Naive thymus-derived CD4-positive, alpha-beta T cell (primary cell): ENCODE results near the gene AGRN. TPM values are rescaled to one million over a fixed set of nuclear protein-coding genes. Genes with fewer than 3 reads are reported as not detected.

Experiments used
- ATAC-seq: fragments of 150-1000 bp; cut with Tn5 transposase; 2 replicates; pipeline ENCODE4 v1.10.0; 2021; ENCODE audit warnings: mild to moderate bottlenecking, moderate library complexity
- CTCF ChIA-PET: fragments of 350-600 bp; sonication (Branson Sonifier 250); formaldehyde crosslinking; loops from one replicate; lab custom pipeline; 2021; ENCODE audit warnings: antibody characterized with exemption; lab: Charles Lee
- POLR2A ChIA-PET: fragments of 350-600 bp; sonication (Branson Sonifier 250); formaldehyde crosslinking; loops from one replicate; lab custom pipeline; 2021; ENCODE audit warnings: antibody characterized with exemption, inconsistent platforms; lab: Charles Lee
- DNase-seq, 9 donors: peaks; one replicate each; pipeline versions ENCODE4 v3.0.0 to v3.0.0-alpha.2; 2020 to 2022; ENCODE audit warnings: mixed read lengths in 1 of 9
- H3K27ac ChIP-seq: one replicate; pipeline ENCODE4 v1.7.0; 2013; ENCODE audit warnings: mild to moderate bottlenecking, low read depth, low read length, moderate library complexity
- H3K27me3 ChIP-seq, 2 donors: one replicate each; pipeline ENCODE4 v1.7.0; 2013; ENCODE audit warnings: low read length in 2 of 2, mild to moderate bottlenecking in 2 of 2, moderate library complexity in 2 of 2; ENCODE audit not compliant: control insufficient read depth in 2 of 2, insufficient read depth in 2 of 2
- H3K36me3 ChIP-seq, 3 experiments: 1 replicate in 2 of 3; 2 replicates in 1 of 3; pipeline ENCODE4 v1.7.0; 2013; ENCODE audit warnings: low read length in 3 of 3, mild to moderate bottlenecking in 3 of 3, moderate library complexity in 1 of 3; ENCODE audit not compliant: insufficient read depth in 3 of 3, control insufficient read depth in 2 of 3
- H3K4me1 ChIP-seq, 2 donors: one replicate each; pipeline ENCODE4 v1.7.0; 2013; ENCODE audit warnings: low read length in 2 of 2, mild to moderate bottlenecking in 2 of 2, moderate library complexity in 1 of 2; ENCODE audit not compliant: control insufficient read depth in 2 of 2, insufficient read depth in 2 of 2
- H3K4me3 ChIP-seq: 2 replicates; pipeline ENCODE4 v1.7.0; 2013; ENCODE audit warnings: mild to moderate bottlenecking, low read length
- H3K9me3 ChIP-seq, 3 experiments: 1 replicate in 2 of 3; 2 replicates in 1 of 3; pipeline ENCODE4 v1.7.0; 2013; ENCODE audit warnings: low read length in 3 of 3; ENCODE audit not compliant: control insufficient read depth in 2 of 3
- H3K27ac Mint-ChIP-seq, 9 donors: one replicate each; pipeline ENCODE4 v1.8.0; 2020 to 2022; ENCODE audit warnings: mixed read lengths in 9 of 9, mild to moderate bottlenecking in 8 of 9, moderate library complexity in 5 of 9, inconsistent platforms in 2 of 9
- H3K27me3 Mint-ChIP-seq, 5 donors: one replicate each; pipeline ENCODE4 v1.8.0; 2021 to 2022; ENCODE audit warnings: mixed read lengths in 5 of 5, mild to moderate bottlenecking in 1 of 5
- H3K36me3 Mint-ChIP-seq, 5 donors: one replicate each; pipeline ENCODE4 v1.8.0; 2020 to 2022; ENCODE audit warnings: mixed read lengths in 5 of 5, mild to moderate bottlenecking in 3 of 5, inconsistent platforms in 1 of 5
- H3K4me1 Mint-ChIP-seq, 7 donors: one replicate each; pipeline ENCODE4 v1.8.0; 2020 to 2022; ENCODE audit warnings: mixed read lengths in 7 of 7, mild to moderate bottlenecking in 3 of 7, inconsistent platforms in 1 of 7
- H3K4me3 Mint-ChIP-seq, 10 donors: one replicate each; pipeline ENCODE4 v1.8.0; 2020 to 2022; ENCODE audit warnings: mild to moderate bottlenecking in 10 of 10, mixed read lengths in 10 of 10, moderate library complexity in 6 of 10, inconsistent platforms in 2 of 10
- H3K9me3 Mint-ChIP-seq, 11 donors: one replicate each; pipeline ENCODE4 v1.8.0; 2020 to 2022; ENCODE audit warnings: mixed read lengths in 11 of 11, mild to moderate bottlenecking in 4 of 11, inconsistent platforms in 1 of 11, moderate library complexity in 1 of 11
- intact Hi-C, 2 donors: fragments of 100-400 bp; cut with micrococcal nuclease; formaldehyde crosslinking; loops; one replicate each; pipeline ENCODE4 v1.15.1; 2023
- polyA plus RNA-seq, 2 donors: library from polyadenylated mRNA; unstranded; fragments of 300-500 nt; fragmentation: Illumina TruSeq; gene quantifications; one replicate each; pipeline ENCODE4 v1.2.3, GENCODE V29; 2021
- total RNA-seq, 6 experiments: library from RNA in 5 of 6; stranded (reverse) in 5 of 6; gene quantifications; 1 replicate in 5 of 6; 2 replicates in 1 of 6; pipeline ENCODE4 v1.2.3 and lab custom pipeline; 2021 to 2026

Gene AGRN
- total and polyA plus RNA-seq, 7 experiments from 2014 or later = 0.19 to 10.9 (median 2.7) TPM

DNA sequence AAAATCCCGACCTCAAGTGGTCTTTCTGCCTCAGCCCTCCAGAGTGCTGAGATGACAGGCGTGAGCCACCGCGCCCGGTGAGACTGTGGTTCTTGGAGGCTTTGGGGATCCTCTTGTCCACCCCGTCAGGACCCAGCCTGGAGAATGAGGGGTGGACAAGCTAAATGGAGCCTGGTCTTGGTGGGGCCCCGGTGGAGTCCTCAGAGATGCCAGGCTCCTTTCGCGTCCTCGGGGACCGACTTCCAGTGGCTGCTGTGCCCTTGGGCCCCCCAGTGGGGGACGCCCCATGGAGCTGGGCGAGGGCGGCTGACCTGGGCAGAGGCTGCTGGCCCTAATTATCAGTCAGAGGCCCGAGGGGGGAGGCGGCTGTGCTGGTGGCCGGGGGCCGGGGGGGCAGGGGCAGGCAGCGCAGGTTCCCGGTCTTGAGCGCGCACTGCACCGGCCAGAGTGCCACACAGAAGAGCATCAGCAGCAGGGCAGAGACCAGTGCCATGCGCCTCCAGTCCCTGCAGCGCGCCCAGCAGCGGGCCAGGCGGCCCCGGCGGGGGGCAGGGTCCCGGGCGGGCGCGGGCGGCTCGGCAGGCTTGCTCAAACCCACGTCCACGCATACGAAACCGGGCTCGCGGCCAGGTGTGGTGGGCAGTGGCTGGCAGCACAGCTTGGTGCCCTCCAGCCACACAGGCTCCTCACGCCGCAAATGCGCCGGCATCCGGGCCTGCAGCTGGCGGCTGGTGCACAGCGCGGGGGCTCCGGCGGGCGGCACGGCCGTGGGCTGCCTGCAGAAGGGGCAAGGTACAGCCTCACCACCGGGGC lies 51.8 kb downstream of the AGRN start:
- H3K9me3 ChIP-seq = no peaks in the 10 kb centered on the region
- DNase-seq (no peak), ATAC-seq (no peak)
- H3K9me3 Mint-ChIP-seq = no peaks in the 10 kb centered on the region
- H3K27me3 ChIP-seq = peaks cover 0 to 3% of the 10 kb centered on the region in 2 donors
- ChIA-PET CTCF (no interaction called here), POLR2A (interaction anchor here (0.6 to 1.4 kb wide), 2 partner anchors 31 to 149 kb away, joined by 3 to 4 read pairs; no protein-coding TSS in a partner anchor)
- intact Hi-C loops = no loop called here
- H3K4me1 Mint-ChIP-seq = peaks cover 0 to 4% (median 0%) of the 10 kb centered on the region in 7 donors
- H3K4me1 ChIP-seq = peaks cover 4 to 6% of the 10 kb centered on the region in 2 donors
- no peak overlapping the region for H3K4me3 ChIP-seq
- H3K27ac ChIP-seq = no peak overlapping the region
- peaks cover 0 to 6% (median 5%) of the 10 kb centered on the region in 5 donors for H3K27me3 Mint-ChIP-seq
- no peaks in the 10 kb centered on the region for H3K36me3 ChIP-seq
- H3K36me3 Mint-ChIP-seq = no peaks in the 10 kb centered on the region
- H3K27ac Mint-ChIP-seq = no peak overlapping the region
- H3K4me3 Mint-ChIP-seq = peak overlapping the region in 2 of 10 donors; percentile 29 to 43

DNA sequence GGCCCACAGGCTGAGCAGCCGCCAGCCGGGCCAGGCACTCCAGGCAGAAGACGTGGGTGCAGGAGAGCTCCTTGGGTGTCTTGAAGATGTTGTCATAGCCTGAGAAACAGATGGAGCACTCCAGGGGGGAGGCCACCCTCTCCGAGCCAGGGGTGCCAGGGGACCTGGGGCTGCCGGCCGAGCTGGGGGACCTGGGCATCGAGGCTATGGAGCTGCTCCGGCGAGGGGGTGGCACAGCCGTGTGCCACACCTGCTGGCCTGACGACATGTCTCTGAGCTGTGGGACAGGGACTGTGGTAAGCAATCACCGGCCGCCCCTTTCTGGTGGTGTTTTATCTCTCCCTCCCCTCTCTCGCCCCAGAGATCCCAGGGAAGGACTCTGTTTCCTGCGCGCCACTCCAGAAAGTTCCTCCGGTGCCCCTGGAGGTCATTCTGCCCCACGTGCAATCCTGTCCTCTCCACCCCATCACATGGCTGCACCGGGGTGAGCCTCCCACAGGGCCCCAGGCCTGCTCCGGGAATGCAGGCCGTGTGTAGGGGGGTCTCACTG lies 52.5 kb downstream of the AGRN start:
- Mint-ChIP-seq H3K27ac (no peak overlapping the region), H3K4me3 (peak overlapping the region in 1 of 10 donors; percentile 21), H3K4me1 (peaks cover 0 to 4% (median 0%) of the 10 kb centered on the region in 7 donors), H3K27me3 (peaks cover 0 to 6% (median 5%) of the 10 kb centered on the region in 5 donors), H3K36me3 (no peaks in the 10 kb centered on the region), H3K9me3 (no peaks in the 10 kb centered on the region)
- ChIA-PET POLR2A (no interaction called here), CTCF (no interaction called here)
- H3K36me3 ChIP-seq = no peaks in the 10 kb centered on the region
- H3K27ac ChIP-seq = no peak overlapping the region
- no peaks in the 10 kb centered on the region for H3K9me3 ChIP-seq
- H3K4me3 ChIP-seq = no peak overlapping the region
- peaks cover 0 to 3% of the 10 kb centered on the region in 2 donors for H3K27me3 ChIP-seq
- no peak for ATAC-seq
- H3K4me1 ChIP-seq = peaks cover 4 to 6% of the 10 kb centered on the region in 2 donors
- intact Hi-C loops = no loop called here
- DNase-seq = no peak

DNA sequence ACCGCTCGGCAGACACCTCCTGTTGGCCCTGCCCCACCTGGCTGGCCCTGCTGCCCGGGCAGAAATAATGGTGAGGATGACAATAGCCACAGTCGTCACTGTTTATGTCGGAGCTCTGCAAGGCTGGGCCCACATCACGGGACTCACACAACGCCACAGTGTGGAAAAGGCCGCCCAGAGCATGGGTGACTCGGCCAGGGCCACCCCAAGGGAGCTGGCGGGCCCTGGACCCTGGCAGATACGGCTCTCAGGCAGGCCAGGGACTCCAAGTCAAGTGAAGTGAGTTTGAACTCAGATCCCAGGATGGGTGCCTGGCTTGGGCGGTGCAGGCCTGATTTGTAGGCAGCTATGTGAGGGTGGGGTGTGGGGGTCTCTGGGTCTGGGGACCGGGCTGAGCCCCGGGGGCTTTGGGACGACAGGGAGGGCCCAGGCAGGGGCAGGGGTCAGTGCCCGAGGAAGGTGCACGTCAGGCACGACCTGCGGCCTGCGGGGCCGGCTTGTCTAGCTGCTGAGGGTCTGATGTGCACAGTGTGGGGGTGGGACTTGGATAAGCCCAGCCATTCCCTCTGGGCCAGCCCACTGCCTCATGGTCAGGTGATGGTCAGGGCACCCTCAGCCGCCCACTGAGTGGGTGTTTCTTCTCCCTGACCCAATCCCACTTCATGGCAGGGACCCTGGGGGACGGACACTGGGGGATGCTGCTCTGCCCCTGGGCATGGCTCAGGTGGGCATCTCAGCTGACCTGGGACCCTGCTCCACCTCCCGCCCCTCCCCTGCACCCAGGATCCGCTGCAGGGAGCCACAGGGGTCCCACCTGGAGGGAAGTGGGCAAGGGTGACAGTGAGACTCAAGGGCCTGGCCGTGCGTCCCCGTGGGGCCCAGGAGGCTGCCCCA lies 53.2 kb downstream of the AGRN start:
- ChIA-PET POLR2A (no interaction called here), CTCF (interaction anchor here (1.1 kb wide), 1 partner anchor 89 kb away, joined by 3 read pairs; no protein-coding TSS in a partner anchor)
- no peak for ATAC-seq
- H3K27ac ChIP-seq = no peak overlapping the region
- no peak overlapping the region for H3K4me3 ChIP-seq
- intact Hi-C loops = no loop called here
- H3K27me3 ChIP-seq = peaks cover 0 to 3% of the 10 kb centered on the region in 2 donors
- Mint-ChIP-seq H3K27me3 (peaks cover 0 to 6% (median 5%) of the 10 kb centered on the region in 5 donors), H3K27ac (no peak overlapping the region), H3K36me3 (no peaks in the 10 kb centered on the region), H3K4me1 (peaks cover 0 to 4% (median 0%) of the 10 kb centered on the region in 7 donors), H3K4me3 (peak overlapping the region in 1 of 10 donors; percentile 21), H3K9me3 (no peaks in the 10 kb centered on the region)
- DNase-seq = no peak
- no peaks in the 10 kb centered on the region for H3K36me3 ChIP-seq
- peaks cover 4% of the 10 kb centered on the region in 2 donors for H3K4me1 ChIP-seq
- H3K9me3 ChIP-seq = no peaks in the 10 kb centered on the region

DNA sequence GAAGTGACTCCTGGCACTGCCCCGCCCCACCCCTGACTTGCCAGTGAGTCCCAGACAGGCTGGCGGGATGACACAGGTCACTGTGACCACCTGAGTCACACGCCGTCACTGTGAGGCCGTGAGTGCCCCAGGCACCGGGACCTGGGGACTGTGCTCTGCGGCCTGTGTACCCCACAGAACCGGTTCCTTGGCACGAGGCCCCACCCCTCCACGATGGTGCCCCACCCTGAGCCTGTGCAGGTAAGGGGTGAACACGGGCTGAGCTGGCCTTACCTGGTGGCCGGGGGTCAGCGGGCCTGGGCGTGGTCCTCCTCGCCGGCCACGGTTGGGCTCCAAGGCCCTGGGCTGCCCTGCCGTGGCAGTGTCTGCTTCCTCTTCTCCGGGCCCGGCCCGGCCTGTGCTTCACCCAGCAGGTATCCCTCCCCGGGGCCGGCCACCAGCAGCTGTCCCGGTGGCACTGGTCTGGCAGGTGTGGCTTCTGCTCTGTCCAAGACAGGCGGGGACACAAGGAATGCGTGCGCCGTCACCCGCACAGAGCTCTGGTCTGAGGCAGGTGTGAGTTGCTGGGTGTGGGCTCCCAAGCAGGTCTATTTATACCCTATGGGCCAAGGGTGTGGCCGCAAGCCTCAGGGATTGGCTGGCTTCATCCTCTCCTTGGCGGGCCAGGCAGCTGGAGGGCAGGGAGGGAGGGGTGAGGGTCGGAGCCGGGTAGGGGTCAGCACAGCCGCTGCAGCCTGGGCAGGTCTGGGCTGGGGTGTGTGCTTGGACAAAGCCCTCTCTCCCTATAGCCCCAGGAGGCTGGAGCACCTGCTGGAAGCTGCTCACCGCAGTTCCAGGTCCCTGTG lies 54.0 kb downstream of the AGRN start, which contains the start of gene RNF223:
Gene RNF223, minus strand, starts transcription at position 564 of the 845 bp plus-strand sequence. CDS start 1,740 bp downstream, outside the sequence.
- intact Hi-C loops = no loop called here
- ChIA-PET POLR2A (no interaction called here), CTCF (interaction anchor here (1.1 kb wide), 1 partner anchor 89 kb away, joined by 3 read pairs; no protein-coding TSS in a partner anchor)
- Mint-ChIP-seq H3K27ac (peak within 1 kb of the TSS in 2 of 9 donors; percentile 21 to 46), H3K4me1 (peaks cover 0 to 4% (median 0%) of the 10 kb centered on the region in 7 donors), H3K9me3 (no peaks in the 10 kb centered on the region), H3K4me3 (peak within 1 kb of the TSS in 1 of 10 donors; percentile 45), H3K36me3 (no peaks in the 10 kb centered on the region), H3K27me3 (peaks cover 0 to 6% (median 5%) of the 10 kb centered on the region in 5 donors)
- no peaks in the 10 kb centered on the region for H3K9me3 ChIP-seq
- ATAC-seq (no peak), DNase-seq (no peak)
- peaks cover 0 to 3% of the 10 kb centered on the region in 2 donors for H3K27me3 ChIP-seq
- H3K4me3 ChIP-seq = no peak within 1 kb of the TSS
- peaks cover 0 to 4% of the 10 kb centered on the region in 2 donors for H3K4me1 ChIP-seq
- no peak within 1 kb of the TSS for H3K27ac ChIP-seq
- H3K36me3 ChIP-seq = no peaks in the 10 kb centered on the region

DNA sequence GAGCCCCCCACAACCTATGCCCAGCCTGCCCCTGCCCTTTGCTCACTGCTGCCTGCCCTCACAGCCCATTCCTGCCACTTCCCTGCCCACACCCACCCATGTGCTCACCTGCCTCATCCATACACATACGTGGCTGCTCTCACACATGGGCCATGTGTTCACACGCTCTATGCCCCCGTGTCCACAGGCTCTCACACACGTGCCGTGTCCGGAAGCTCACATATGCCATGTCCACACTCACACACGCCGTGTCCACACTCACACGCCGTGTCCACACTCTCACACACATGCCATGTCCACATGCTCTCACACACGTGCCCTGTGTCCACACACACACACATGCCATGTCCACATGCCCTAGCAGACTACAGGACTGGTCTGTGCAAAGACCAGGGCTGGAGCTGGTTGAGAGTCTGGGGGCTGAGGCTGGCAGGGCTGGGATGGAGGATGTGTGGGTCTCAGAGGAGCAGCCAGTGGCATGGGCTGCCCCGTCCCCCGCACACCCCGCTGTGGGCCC lies 54.8 kb downstream of the AGRN start:
- Histone ChIP-seq H3K4me1 (peaks cover 0 to 4% of the 10 kb centered on the region in 2 donors), H3K27ac (no peak overlapping the region), H3K27me3 (peaks cover 0 to 3% of the 10 kb centered on the region in 2 donors), H3K36me3 (no peaks in the 10 kb centered on the region), H3K9me3 (no peaks in the 10 kb centered on the region), H3K4me3 (no peak overlapping the region)
- DNase-seq = no peak
- Mint-ChIP-seq H3K27me3 (peaks cover 0 to 6% (median 5%) of the 10 kb centered on the region in 5 donors), H3K4me3 (peak overlapping the region in 1 of 10 donors; percentile 45), H3K27ac (peak overlapping the region in 2 of 9 donors; percentile 21 to 46), H3K4me1 (peaks cover 0 to 6% (median 0%) of the 10 kb centered on the region in 7 donors), H3K36me3 (no peaks in the 10 kb centered on the region), H3K9me3 (no peaks in the 10 kb centered on the region)
- ATAC-seq = no peak
- ChIA-PET POLR2A (no interaction called here), CTCF (interaction anchor here (0.6 kb wide), 1 partner anchor 76 kb away, joined by 3 read pairs; no protein-coding TSS in a partner anchor)
- intact Hi-C loops = no loop called here
